ENCODE measurements around the gene MIA3. TPM values are rescaled to one million over a fixed set of nuclear protein-coding genes. Genes with fewer than 3 reads are reported as not detected.
"Not testable (repeated sequence)": the region's sequence is repeated elsewhere in the genome, so short reads cannot be mapped to it uniquely, and the experiment has no call there.

The MIA3 gene
- total RNA-seq, 1 donor from 2014 or later: 11.8 TPM

- TF ChIP-seq CTCF (conservative IDR thresholded peaks at IDR 0.05; ENCODE audit: low read depth, low read length): no peak
- H3K4me3 ChIP-seq (ENCODE audit: low read depth, low read length): no peak overlapping the region
- DNase-seq (ENCODE audit: low read depth): no peak
These were observed 11.1 kb upstream of the MIA3 start for GRCh38 chr1:222606757-222607156.

GRCh38 chr1:222609111-222609510 is 8.8 kb upstream of the MIA3 start:
- H3K4me3 ChIP-seq (ENCODE audit: low read depth, low read length); DNase-seq (ENCODE audit: low read depth): not testable (repeated sequence)

GRCh38 chr1:222610728-222611127 is 7.2 kb upstream of the MIA3 start:
- TF ChIP-seq CTCF (conservative IDR thresholded peaks at IDR 0.05; ENCODE audit: low read depth, low read length): no peak
- no peak for DNase-seq (ENCODE audit: low read depth)
- no peak overlapping the region for H3K4me3 ChIP-seq (ENCODE audit: low read depth, low read length)

GRCh38 chr1:222613627-222614026 is 4.3 kb upstream of the MIA3 start:
- H3K4me3 ChIP-seq (ENCODE audit: low read depth, low read length): no peak overlapping the region
- TF ChIP-seq CTCF (conservative IDR thresholded peaks at IDR 0.05; ENCODE audit: low read depth, low read length): no peak
- DNase-seq (ENCODE audit: low read depth): no peak

GRCh38 chr1:222616525-222616924 is 1.4 kb upstream of the MIA3 start:
- peak; percentile 61 for DNase-seq (ENCODE audit: low read depth)

GRCh38 chr1:222617367-222617951 is 438 bp upstream of the MIA3 start:
- H3K4me3 ChIP-seq (ENCODE audit: low read depth, low read length): peak overlapping the region; percentile 63
- peak; percentile 76 for DNase-seq (ENCODE audit: low read depth)
- TF ChIP-seq CTCF (conservative IDR thresholded peaks at IDR 0.05; ENCODE audit: low read depth, low read length): no peak

More at GRCh38 chr1:222616525-222616924, 1.4 kb upstream of the MIA3 start:
- H3K4me3 ChIP-seq (ENCODE audit: low read depth, low read length): no peak overlapping the region
- TF ChIP-seq CTCF (conservative IDR thresholded peaks at IDR 0.05; ENCODE audit: low read depth, low read length): no peak

- no peak for DNase-seq (ENCODE audit: low read depth)
- TF ChIP-seq CTCF (conservative IDR thresholded peaks at IDR 0.05; ENCODE audit: low read depth, low read length): no peak
- H3K4me3 ChIP-seq (ENCODE audit: low read depth, low read length): peak overlapping the region; percentile 74
These were observed 1.1 kb downstream of the MIA3 start for GRCh38 chr1:222618880-222619596.

All from epithelial cell of proximal tubule (primary cell).